GM12873 (cell line): ENCODE measurements around the gene PP2D1.

Source experiments
- TF ChIP-seq, protein P1 (sequence below): IDR thresholded peaks from 2 replicates; pipeline ENCODE4 v1.5.1; 2012; ENCODE audit warnings: low read depth, mild to moderate bottlenecking, moderate library complexity, low read length, control low read depth; ENCODE audit not compliant: insufficient read depth; ENCODE audit errors: missing control alignments

The PP2D1 gene

DNA sequence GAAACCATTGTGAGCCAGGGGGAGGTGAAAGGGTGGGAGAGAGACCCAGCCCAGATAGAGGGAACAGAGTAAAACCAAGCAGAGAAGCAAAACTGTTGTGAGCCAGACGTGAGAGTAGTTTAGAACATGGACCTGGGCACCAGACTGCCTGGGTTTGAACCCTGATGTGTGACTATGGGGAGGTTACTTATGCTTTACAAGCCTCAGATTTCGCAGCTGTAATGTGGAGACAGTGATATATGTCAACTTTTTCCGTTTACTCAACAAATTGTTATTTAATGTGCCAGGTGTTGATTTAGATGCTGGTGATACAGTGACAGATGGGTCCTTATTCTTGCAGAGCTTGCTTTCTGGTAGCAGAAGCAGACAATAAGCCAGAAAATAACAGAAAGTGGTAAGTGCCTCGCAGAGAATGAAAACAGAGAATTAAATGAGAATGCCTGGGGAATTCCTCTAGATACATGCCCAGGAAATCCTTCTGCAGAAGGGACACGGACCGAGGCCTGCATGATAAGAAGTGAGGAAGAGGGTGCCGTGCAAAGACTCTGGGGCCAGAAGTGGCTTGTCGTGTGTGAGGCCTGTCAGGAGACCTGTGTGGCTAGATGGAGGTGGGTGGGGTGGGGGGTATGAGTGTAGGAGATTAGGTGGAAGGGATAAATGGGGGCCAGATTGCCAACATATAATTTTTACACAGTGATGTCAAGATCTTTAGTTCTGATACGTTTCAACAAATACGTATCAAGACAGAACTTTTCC, 43.1 kb upstream of the PP2D1 start:
- TF ChIP-seq, protein P1, sequence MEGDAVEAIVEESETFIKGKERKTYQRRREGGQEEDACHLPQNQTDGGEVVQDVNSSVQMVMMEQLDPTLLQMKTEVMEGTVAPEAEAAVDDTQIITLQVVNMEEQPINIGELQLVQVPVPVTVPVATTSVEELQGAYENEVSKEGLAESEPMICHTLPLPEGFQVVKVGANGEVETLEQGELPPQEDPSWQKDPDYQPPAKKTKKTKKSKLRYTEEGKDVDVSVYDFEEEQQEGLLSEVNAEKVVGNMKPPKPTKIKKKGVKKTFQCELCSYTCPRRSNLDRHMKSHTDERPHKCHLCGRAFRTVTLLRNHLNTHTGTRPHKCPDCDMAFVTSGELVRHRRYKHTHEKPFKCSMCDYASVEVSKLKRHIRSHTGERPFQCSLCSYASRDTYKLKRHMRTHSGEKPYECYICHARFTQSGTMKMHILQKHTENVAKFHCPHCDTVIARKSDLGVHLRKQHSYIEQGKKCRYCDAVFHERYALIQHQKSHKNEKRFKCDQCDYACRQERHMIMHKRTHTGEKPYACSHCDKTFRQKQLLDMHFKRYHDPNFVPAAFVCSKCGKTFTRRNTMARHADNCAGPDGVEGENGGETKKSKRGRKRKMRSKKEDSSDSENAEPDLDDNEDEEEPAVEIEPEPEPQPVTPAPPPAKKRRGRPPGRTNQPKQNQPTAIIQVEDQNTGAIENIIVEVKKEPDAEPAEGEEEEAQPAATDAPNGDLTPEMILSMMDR: no peak

DNA sequence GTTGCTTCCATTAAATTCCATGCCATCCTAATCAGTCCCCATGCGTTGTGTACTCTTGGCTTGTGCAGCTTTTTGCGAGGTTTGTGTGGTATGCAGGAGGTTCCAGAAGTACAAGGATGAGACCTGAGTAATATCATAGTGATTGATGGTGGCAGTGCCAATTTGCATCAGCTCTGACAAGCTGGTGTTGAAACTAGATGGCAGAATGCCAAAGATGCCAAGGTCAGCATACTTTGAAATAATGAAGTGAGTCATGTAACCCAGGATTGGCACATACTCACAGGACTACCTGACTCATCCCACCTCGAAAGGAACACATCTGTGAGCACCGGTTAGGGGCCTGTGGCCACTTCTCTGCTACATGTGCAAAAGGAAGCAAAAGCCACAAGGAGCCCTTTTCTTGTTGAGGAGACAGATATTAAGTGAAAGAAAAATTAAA, 42.5 kb upstream of the PP2D1 start:
- TF ChIP-seq, protein P1: no peak

DNA sequence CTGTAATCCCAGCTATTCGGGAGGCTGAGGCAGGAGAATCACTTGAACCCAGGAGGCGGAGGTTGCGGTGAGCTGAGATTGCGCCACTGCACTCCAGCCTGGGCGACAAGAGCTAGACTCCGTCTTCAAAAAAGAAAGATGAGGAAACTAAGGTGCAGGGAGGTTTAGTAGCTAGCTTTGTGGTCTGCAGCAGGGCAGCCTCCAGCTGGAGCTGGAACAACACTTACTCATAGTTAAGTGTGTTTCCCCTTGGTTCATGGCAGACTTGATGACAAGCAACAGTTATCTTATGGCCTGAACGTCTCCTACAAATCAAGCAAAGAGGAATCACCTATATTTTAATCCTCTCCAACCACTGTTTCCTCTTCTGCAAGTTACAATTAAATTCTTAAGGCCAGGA, 40.8 kb upstream of the PP2D1 start:
- TF ChIP-seq, protein P1: no peak

DNA sequence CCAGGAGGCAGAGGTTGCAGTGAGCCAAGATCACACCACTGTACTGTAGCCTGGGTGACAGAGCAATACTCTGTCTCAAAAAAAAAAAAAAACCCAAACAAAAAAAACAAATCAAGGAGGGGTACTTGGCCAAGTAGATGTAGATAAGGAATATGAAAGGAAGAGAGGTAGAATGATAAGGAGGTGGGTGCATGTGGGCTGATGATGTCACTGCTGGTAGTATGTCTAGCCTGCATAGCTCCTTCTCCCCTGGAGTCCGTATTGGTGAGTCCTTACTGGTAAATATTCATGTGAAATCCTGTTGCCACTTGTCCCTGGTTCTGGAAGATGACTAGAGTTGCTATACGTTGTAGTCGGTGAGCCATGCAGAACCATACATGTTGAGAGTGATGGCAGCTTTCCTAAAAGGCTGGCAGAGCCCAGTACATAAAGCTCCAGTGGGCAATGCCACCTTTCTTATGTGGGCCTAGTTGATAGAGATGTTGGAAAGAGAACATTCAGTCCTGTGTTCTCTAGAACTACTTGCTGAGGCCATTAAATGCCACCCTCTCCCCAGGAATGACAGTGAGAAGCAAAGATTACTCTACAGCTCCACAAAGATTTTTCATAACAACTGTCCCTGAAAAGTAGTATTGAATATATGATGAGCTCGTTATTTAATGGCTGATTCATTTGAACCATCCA, 39.2 kb upstream of the PP2D1 start:
- TF ChIP-seq, protein P1: no peak

DNA sequence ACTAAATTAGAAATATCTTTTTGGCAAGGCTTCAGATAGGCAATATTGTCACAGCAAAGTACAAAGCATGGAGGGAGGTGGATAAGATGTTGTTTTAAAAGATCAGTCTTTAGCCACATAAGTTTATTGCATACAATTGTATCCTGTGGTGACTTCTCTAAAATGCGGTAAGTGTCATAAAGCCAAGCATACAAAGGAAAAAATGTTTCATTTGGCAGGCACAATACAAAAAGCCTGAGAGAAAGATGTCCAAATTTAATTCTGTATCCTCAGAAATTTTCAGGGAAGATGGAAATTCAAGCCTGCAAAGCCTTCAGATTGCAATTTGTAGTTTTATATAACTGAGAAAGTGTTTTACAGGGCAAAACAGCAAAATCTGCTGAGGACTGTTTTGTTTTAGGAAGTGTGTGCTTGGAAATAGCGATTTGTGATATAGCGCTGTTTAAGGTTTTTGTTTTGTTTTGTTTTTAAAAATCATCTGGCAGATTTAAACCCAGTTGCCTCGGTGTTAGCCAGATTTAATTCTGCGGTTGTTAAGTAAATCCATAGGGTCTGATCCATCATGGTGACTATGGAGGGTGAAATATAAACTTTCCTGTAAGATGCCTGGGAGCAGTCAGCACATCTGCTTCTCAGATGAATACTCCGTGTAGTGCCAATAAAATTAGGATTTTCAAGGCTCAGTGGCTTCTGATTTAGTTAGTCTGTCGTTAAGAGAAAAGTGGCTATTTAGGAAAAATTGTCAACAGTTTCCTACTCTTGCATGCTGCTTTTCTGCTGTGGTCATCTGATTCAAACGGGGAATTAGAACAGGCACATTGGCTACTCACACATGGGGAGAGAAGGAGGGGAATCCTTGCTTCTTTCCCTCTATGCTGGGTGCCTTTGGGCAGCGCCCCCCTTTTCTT, 36.2 kb upstream of the PP2D1 start:
- TF ChIP-seq, protein P1: no peak

DNA sequence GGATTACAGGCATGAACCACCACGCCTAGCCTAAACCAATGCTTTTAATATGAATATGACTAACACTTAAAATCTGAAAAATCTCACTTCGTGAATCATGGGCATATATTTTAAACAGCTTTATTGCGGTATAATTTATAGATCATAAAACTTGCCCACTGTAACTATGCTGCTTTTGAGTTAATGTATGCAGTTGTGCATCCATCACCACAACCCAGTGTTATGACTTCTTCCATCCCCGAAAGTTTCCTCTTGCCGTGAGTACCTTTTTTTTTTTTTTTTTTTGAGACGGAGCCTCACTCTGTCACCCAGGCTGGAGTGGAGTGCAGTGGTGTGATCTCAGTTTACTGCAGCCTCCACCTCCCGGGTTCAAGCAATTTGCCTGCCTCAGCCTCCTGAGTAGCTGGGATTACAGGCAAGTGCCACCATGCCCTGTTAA, 35.3 kb upstream of the PP2D1 start:
- TF ChIP-seq, protein P1: no peak
